Activated CD8-positive, alpha-beta memory T cell treated with anti-CD3 and anti-CD28 coated beads, Interleukin-2, amount 50 U/mL, for 24 hours (primary cell): ENCODE results near the gene ZDHHC17.
"Not testable (repeated sequence)": the region's sequence is repeated elsewhere in the genome, so short reads cannot be mapped to it uniquely, and the experiment has no call there.

Source experiments
- DNase-seq: peaks from one replicate; pipeline ENCODE4 v3.0.0-alpha.2; 2020; ENCODE audit errors: extremely low read depth

ZDHHC17 gene

GRCh38 chr12:76768576-76768975 is 4.7 kb downstream of the ZDHHC17 start:
- DNase-seq, result no peak

GRCh38 chr12:76777765-76778216 is 13.9 kb downstream of the ZDHHC17 start:
- DNase-seq, result no peak

- DNase-seq, result no peak
Observed at GRCh38 chr12:76778364-76778763, 14.4 kb downstream of the ZDHHC17 start.

- DNase-seq, result not testable (repeated sequence)
Observed at GRCh38 chr12:76779310-76779709, 15.4 kb downstream of the ZDHHC17 start.

GRCh38 chr12:76781321-76781720 is 17.4 kb downstream of the ZDHHC17 start:
- no peak for DNase-seq

- no peak for DNase-seq
Observed at GRCh38 chr12:76782526-76782925, 18.6 kb downstream of the ZDHHC17 start.

GRCh38 chr12:76784600-76785051 is 20.7 kb downstream of the ZDHHC17 start:
- no peak for DNase-seq

GRCh38 chr12:76785407-76785806 is 21.5 kb downstream of the ZDHHC17 start:
- DNase-seq, result no peak

- DNase-seq, result no peak
Observed at GRCh38 chr12:76786986-76787385, 23.1 kb downstream of the ZDHHC17 start.

GRCh38 chr12:76787689-76788088 is 23.8 kb downstream of the ZDHHC17 start:
- DNase-seq, result no peak

GRCh38 chr12:76789335-76790050 is 25.6 kb downstream of the ZDHHC17 start:
- no peak for DNase-seq

GRCh38 chr12:76790564-76791552 is 26.9 kb downstream of the ZDHHC17 start:
- no peak for DNase-seq

GRCh38 chr12:76792828-76793227 is 28.9 kb downstream of the ZDHHC17 start:
- no peak for DNase-seq

GRCh38 chr12:76798864-76799263 is 34.9 kb downstream of the ZDHHC17 start:
- DNase-seq, result no peak

GRCh38 chr12:76799362-76799761 is 35.4 kb downstream of the ZDHHC17 start:
- no peak for DNase-seq

- DNase-seq, result no peak
Observed at GRCh38 chr12:76802060-76802459, 38.1 kb downstream of the ZDHHC17 start.

GRCh38 chr12:76804435-76804976 is 40.6 kb downstream of the ZDHHC17 start:
- DNase-seq, result no peak

- DNase-seq, result no peak
Observed at GRCh38 chr12:76810671-76811419, 46.9 kb downstream of the ZDHHC17 start.

- no peak for DNase-seq
Observed at GRCh38 chr12:76811976-76812375, 48.1 kb downstream of the ZDHHC17 start.

GRCh38 chr12:76813265-76813664 is 49.4 kb downstream of the ZDHHC17 start:
- DNase-seq, result no peak

- DNase-seq, result no peak
Observed at GRCh38 chr12:76813972-76814371, 50.1 kb downstream of the ZDHHC17 start.
